COR-L47 (cell line): ENCODE results near the gene OST4.
"Not testable (repeated sequence)": the region's sequence is repeated elsewhere in the genome, so short reads cannot be mapped to it uniquely, and the experiment has no call there.

Source experiments
- DNase-seq: peaks from one replicate; lab custom pipeline; 2025; lab: John Stamatoyannopoulos, UW

Gene OST4

GRCh38 chr2:27079233-27080139 is 8.0 kb upstream of the OST4 start:
- DNase-seq: no peak

GRCh38 chr2:27078267-27079194 is 7.1 kb upstream of the OST4 start, which contains the start of gene EMILIN1:
TSS of gene EMILIN1 (plus strand) at chr2:27078615. CDS start at chr2:27079066, 451 bp downstream.
- no peak for DNase-seq

GRCh38 chr2:27077231-27077630 is 5.8 kb upstream of the OST4 start:
- no peak for DNase-seq

- no peak for DNase-seq
These were observed 4.9 kb upstream of the OST4 start for GRCh38 chr2:27076323-27076722.

- DNase-seq: not testable (repeated sequence)
These were observed 4.1 kb upstream of the OST4 start for GRCh38 chr2:27075566-27075871.

- no peak for DNase-seq
These were observed 3.5 kb upstream of the OST4 start for GRCh38 chr2:27074738-27075565.

- DNase-seq: no peak
These were observed 2.3 kb upstream of the OST4 start for GRCh38 chr2:27073782-27074181.

DNA sequence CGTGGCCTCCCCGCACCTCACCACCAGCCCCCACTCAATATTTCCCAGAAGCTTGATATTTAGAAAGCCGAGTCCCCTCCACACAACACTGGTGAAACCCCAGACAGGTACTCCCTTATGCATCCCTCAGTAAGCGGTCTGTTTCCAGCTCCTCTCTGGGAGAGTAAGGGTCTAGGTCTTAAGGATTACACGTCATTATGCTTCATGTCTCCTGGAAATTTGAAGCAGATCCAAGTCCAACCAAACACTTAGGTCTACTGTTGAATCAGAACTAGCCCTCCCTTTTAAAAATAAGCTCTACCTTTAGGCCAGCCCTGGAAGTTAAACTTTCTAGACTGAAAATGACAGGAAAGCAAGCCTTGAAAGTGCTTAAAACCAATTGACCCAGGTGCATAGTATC is 1.5 kb upstream of the OST4 start:
- DNase-seq: no peak

GRCh38 chr2:27071990-27072830 is 756 bp upstream of the OST4 start:
- peak; percentile 6 for DNase-seq

GRCh38 chr2:27070653-27071276 is 689 bp downstream of the OST4 start:
- no peak for DNase-seq

DNA sequence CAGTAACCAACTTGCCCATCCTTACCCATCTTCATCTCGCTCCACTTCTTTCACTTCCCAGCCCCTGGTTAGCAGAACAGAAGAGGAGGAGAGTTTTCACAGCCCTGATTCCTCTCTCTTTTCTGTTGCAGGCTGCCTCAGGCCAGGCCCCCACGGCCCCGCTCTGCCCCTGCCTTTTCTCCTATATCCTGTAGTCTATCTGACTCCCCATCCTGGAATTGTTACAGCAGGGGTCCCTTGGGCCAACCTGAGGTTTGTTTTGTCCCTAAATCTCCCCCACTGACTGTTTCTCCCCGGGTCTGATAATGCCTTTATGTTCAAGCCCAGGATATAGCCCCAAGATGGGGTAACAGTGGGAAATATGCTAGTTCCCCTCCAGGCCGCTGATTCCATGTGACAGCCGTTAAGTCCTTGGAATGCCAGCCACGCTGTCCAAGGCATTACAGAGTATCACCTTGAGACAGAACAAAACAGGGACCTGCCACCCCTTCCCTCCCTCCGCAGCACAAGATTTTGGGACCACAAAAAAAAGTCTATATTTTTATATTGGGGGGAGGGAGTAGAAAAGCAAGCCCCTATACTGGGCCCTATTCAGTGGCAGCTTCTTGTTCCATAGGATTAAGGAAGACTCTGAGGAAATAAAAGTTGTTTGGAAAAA is 1.4 kb downstream of the OST4 start:
- DNase-seq: no peak

DNA sequence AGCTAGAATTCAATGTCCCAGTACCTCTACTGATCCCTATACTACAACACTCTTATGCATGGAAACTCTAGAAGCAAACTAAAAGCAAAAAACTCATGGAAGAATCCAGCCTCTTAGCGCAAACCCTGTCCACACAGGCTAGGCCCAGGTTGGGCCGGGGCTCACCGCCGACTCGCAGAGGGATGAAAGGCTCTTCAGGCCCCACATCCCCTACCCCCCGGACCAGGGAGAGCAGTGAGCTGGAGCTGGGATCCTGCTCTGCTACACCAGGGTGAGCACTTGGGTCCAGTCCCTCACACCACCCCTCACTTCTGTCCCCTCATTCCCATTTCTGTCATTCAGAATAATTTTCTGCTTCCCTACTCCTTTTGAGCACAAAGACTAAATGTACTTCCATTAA is 2.0 kb downstream of the OST4 start:
- DNase-seq: no peak

DNA sequence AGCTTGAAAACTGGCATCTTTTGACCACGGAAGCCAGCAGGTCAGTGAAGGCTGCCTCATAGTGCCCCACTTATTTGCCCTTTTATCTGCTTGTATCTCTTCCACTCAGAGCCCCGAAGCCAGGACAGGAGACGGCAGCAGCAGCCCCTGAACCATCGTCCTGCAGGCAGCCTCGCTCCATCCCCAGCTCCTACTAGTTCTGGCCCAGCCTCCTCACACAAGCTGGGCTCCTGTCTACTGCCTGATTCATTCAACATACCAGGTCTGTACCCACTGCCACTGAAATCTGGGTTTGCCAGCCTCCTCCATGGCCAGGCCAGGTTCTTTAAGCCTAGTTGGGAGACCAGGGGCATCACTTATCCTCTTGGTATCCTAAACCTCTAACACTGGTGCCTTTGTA is 4.1 kb downstream of the OST4 start:
- no peak for DNase-seq

GRCh38 chr2:27065128-27065527 is 6.3 kb downstream of the OST4 start:
- DNase-seq: no peak

DNA sequence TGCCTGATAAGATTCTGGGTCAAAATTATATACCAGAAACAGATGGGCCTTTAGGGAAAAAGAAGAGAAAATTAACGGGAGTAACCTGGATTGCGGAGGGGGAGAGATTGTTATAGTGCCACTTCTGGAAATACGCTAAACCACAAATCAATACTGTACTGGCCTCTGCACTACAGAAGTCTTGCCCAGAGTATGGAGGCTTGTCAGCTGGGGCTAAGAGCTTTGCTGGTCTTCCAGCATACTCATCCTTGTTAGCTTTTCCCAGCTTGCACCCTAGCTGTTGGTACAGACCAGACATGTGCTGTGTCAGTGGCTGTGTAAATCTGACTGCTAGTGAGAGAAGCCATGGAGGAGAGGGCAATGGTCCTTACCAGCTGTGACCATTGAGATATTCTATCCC is 11.1 kb downstream of the OST4 start:
- no peak for DNase-seq

DNA sequence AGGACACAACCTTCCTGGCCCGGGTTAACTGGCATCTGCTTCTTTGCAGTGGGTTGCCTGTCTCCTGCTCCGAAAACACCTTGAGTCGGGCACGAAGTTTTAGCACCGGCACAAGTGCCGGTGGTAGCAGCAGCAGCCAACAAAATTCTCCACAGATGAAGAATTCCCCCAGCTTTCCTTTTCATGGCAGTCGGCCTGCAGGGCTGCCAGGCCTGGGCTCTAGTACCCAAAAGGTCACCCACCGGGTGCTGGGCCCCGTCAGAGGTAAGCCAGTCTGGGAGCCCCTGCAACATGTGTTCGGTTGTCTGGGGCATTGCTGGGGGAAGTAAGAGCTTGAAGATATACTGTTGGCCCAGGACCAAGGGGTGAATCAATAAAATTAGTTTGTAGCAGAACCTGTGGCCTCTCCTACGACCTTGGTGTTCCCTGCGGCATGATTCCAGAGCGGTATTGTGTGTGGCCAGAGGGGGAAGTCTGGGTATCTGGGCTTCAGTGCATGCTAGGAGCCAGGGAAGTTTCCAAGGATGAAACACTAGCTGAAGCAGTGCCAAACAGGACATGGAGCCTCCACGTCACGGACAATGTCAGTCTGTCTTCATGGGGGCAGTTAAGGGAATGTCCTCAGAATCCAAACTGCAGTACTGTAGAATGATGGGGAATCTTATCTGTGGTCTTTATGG is 12.2 kb downstream of the OST4 start:
- DNase-seq: no peak

DNA sequence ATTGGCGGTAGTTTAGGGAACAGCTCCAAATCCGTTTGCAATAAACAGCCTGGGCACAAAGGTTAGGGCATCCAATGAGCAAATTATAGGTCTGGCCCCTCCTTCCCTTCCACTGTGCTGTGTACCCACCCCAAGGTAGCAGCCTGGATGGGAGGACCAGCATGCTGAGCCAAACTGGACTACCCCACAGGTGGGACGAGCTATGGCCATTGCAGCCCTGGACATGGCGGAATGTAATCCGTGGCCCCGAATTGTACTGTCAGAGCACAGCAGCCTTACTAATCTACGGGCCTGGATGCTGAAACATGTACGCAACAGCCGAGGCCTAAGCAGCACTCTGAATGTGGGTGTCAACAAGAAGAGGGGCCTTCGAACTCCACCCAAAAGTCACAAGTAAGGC is 13.2 kb downstream of the OST4 start:
- no peak for DNase-seq

- no peak for DNase-seq
These were observed 14.3 kb downstream of the OST4 start for GRCh38 chr2:27057184-27057583.

- no peak for DNase-seq
These were observed 16.7 kb downstream of the OST4 start for GRCh38 chr2:27054721-27055120.

DNA sequence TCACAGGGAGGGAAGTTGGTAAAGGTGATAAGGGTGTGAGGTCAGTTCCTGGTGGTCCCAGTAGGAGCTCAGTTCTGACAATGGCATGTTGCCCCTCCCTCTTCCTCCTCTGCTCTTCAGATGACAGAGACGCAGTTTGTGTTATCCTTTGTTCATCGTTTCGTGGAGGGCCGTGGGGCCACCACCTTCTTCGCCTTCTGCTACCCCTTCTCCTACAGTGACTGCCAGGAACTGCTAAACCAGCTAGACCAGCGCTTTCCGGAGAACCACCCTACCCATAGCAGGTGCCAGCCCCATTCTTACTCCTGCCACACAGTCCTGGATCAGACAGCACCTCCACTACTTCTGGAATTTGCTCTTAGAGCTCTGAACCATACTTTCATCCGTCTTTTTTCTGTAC is 17.7 kb downstream of the OST4 start:
- DNase-seq: no peak
